Neural crest cell (in vitro differentiated cells): ENCODE results near the gene SMURF2. TPM values are rescaled to one million over a fixed set of nuclear protein-coding genes. Genes with fewer than 3 reads are reported as not detected.
A peak's percentile ranks its signal among the peaks of the same experiment; 100 is the strongest.

Experiments
- DNase-seq: peaks from one replicate; pipeline ENCODE4 v3.0.0; 2021; ENCODE audit warnings: low read depth, mixed read lengths, low spot score
- H3K27ac Mint-ChIP-seq: one replicate; pipeline ENCODE4 v1.8.0; 2021; ENCODE audit warnings: mild to moderate bottlenecking, mixed read lengths; ENCODE audit not compliant: unreplicated experiment
- H3K27me3 Mint-ChIP-seq: 2 replicates; pipeline ENCODE4 v1.8.0; 2021; ENCODE audit warnings: low read depth, mild to moderate bottlenecking, mixed read lengths
- H3K36me3 Mint-ChIP-seq: 2 replicates; pipeline ENCODE4 v1.8.0; 2021; ENCODE audit warnings: low read depth, mild to moderate bottlenecking, mixed read lengths
- H3K4me1 Mint-ChIP-seq: 2 replicates; pipeline ENCODE4 v1.8.0; 2021; ENCODE audit warnings: mixed read lengths
- H3K4me3 Mint-ChIP-seq: one replicate; pipeline ENCODE4 v1.8.0; 2021; ENCODE audit warnings: mild to moderate bottlenecking, mixed read lengths
- H3K9me3 Mint-ChIP-seq: 2 replicates; pipeline ENCODE4 v1.8.0; 2021; ENCODE audit warnings: mixed read lengths
- total RNA-seq: library from RNA; stranded (reverse); gene quantifications from 2 replicates; pipeline ENCODE4 v1.2.1, GENCODE V29; 2021
- TF ChIP-seq, protein P1 (sequence below): fragments of 200-600 bp; sonication (generic); conservative IDR thresholded peaks from 2 replicates; pipeline ENCODE4 v1.5.0; 2021; ENCODE audit warnings: antibody characterized with exemption, mild to moderate bottlenecking

Gene SMURF2
- total RNA-seq, 1 donor from 2014 or later, result 32.7 TPM

DNA sequence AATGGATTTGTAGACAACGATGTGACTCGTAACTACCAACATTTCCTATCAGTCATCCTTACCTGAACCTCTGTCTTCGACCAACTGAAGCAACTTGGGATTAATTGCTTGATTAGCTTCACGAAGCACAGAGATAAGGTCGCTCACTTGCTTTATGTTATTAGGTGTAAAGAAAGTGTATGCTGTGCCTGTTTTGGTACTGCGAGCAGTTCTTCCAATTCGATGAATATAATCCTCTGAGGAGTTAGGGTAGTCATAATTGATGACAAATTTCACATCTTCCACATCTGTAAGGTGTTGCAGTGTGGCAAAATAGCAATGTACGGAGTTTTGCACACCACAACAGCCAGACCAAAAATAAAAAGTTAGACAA is 161.6 kb downstream of the SMURF2 start:
- Mint-ChIP-seq H3K36me3 (peaks cover 49% of the 10 kb centered on the region), H3K27ac (no peak overlapping the region), H3K4me1 (peaks cover 76% of the 10 kb centered on the region), H3K27me3 (peaks cover 34% of the 10 kb centered on the region), H3K9me3 (no peaks in the 10 kb centered on the region), H3K4me3 (peak overlapping the region; percentile 38)
- DNase-seq, result no peak
- TF ChIP-seq, protein P1, sequence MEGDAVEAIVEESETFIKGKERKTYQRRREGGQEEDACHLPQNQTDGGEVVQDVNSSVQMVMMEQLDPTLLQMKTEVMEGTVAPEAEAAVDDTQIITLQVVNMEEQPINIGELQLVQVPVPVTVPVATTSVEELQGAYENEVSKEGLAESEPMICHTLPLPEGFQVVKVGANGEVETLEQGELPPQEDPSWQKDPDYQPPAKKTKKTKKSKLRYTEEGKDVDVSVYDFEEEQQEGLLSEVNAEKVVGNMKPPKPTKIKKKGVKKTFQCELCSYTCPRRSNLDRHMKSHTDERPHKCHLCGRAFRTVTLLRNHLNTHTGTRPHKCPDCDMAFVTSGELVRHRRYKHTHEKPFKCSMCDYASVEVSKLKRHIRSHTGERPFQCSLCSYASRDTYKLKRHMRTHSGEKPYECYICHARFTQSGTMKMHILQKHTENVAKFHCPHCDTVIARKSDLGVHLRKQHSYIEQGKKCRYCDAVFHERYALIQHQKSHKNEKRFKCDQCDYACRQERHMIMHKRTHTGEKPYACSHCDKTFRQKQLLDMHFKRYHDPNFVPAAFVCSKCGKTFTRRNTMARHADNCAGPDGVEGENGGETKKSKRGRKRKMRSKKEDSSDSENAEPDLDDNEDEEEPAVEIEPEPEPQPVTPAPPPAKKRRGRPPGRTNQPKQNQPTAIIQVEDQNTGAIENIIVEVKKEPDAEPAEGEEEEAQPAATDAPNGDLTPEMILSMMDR, result no peak

DNA sequence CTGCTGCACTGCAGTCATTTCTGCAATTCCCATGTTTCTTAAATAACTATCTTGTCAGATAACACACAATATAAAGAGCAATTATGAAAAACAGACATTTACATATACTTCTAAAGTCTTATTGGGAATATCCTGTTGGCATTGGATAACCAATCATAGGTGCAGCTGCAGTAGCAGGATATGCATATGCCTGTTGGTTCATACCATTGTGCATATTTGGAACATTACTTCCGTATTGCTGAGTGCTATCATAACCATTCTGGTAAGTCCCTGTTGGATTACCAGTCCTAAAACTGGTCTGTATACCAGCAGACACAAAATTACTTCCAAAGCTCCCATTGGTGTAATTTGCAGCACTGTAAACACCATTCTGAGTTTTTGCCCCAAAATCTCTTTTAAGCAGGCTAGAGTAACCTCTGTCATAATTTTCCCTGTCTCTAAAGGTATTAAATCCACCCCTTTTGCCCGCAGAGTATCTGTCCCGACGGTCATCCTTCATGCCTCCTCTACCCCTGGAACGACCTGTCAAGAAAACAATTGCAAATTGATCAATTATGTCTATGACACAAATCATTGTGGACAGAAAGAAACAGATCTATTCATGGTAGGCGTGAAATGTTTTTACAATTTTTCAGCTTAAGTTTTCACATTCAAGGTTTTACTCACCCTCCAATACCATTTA is 162.2 kb downstream of the SMURF2 start:
- no peak for DNase-seq
- Mint-ChIP-seq H3K27ac (no peak overlapping the region), H3K27me3 (peaks cover 29% of the 10 kb centered on the region), H3K4me1 (peaks cover 73% of the 10 kb centered on the region), H3K9me3 (no peaks in the 10 kb centered on the region), H3K4me3 (peak overlapping the region; percentile 38), H3K36me3 (peaks cover 45% of the 10 kb centered on the region)
- TF ChIP-seq, protein P1, result no peak

DNA sequence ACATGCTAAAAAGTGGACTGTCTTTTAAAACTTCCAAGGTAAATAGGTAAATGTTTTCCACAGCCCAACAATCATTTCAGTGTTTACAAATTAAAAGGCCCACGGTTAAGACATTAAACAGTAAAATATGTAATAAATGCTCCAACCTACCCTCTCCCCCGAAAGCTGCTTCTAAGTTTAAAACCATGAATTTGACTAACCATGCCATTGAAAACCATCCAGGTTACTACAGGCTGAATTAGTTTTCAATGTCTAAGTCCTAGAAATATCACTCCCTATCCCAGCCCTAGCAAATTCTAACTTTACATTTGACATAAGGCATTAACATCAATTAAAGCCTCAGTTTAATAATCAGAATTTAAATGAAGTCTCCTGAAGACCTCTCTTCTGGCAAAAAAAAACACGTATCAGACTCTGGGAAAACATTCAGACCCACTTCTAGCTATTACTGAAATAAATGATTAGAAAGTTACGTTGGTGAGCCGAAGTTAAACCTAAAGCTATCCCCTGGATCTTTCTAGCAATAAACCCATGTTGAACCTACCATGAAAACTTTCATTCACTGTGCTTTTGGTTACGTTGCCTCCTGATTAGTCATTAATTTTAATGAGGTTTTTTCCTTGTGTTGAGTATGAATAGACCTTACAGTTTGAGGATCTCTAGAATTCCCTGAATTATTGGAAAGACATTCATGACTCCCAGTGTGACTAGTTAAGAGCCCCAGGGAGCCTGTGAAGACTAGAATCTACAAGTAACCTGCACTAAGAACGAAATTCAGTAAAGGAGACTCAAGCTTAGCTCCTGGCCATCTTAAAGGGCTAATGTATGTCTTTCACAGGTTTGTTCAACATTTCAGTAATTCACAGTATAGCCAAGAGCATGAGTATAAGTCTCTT is 163.6 kb downstream of the SMURF2 start:
- TF ChIP-seq, protein P1, result no peak
- peaks cover 24% of the 10 kb centered on the region for H3K27me3 Mint-ChIP-seq
- H3K9me3 Mint-ChIP-seq, result no peaks in the 10 kb centered on the region
- H3K4me3 Mint-ChIP-seq, result peak overlapping the region; percentile 99
- peaks cover 37% of the 10 kb centered on the region for H3K36me3 Mint-ChIP-seq
- DNase-seq, result no peak
- no peak overlapping the region for H3K27ac Mint-ChIP-seq
- peaks cover 72% of the 10 kb centered on the region for H3K4me1 Mint-ChIP-seq

DNA sequence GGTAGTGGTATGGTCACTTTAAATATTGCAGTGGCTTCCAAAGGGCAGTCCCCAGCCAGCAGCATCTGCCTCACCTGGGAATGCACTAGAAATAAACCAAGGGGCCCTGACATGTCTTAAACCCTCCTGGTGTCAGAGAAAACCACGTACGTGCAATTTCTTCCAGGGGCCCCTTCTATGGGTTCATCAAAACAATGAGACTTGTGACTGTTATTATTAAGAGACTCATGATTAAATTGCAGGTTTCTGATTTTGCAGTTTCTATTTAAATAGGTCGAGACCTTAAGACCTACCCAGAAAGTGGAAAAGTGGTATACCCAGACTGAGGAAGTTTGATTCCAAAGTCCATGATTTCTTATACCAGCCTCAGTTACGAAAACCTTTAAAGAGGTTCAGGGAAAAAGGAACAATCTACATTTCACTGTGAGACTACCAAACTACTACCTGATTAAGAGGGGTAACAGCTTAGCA is 164.5 kb downstream of the SMURF2 start:
- no peak for DNase-seq
- Mint-ChIP-seq H3K27ac (peak overlapping the region; percentile 99), H3K36me3 (peaks cover 28% of the 10 kb centered on the region), H3K27me3 (peaks cover 22% of the 10 kb centered on the region), H3K4me1 (peaks cover 64% of the 10 kb centered on the region), H3K9me3 (no peaks in the 10 kb centered on the region), H3K4me3 (peak overlapping the region; percentile 99)
- TF ChIP-seq, protein P1, result no peak

DNA sequence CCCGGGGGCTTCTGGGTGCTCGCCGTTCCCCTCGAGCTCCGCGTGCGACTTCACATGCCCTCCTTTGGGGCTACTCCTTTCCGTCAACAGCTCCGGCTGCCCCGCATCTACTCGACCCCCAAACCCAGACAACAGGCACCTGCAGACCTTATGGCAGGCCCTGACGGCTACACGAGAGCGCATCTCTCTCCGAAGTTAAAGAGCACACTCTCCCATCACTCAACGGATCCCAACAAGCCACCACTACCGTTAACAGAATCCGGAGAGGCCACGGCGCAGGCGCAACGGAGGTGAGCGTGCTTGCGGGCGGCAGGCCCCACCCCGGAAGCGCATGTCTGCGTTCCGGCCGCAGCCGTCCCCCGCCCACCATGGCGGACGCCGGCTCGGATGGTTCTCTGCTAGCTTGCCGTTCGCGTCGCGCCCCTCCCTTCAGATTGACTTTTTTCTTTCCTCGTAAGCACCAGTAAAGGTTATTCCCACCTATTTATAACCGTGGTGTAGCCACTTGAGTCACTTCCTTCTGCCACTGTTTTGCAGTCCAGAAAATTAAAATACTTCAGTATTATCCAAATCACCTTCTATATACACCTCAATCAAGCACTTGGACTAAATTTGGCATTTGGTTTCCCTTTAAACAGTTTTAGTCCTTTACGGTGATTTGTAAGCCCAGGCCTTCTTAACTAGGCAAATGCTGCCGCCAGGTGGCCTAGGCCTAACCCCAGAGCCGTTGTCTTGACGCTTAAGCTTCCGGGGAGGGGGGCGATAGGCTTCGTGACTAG is 165.1 kb downstream of the SMURF2 start, which contains the start of gene POLG2:
TSS of gene POLG2 (minus strand) at position 269 of the 779 bp plus-strand sequence. CDS start at position 183, 86 bp downstream.
- Mint-ChIP-seq H3K27ac (peak within 1 kb of the TSS; percentile 99), H3K4me1 (peaks cover 58% of the 10 kb centered on the region), H3K4me3 (peak within 1 kb of the TSS; percentile 99), H3K36me3 (peaks cover 24% of the 10 kb centered on the region), H3K9me3 (no peaks in the 10 kb centered on the region), H3K27me3 (peaks cover 19% of the 10 kb centered on the region)
- peak; percentile 89 for DNase-seq
- TF ChIP-seq, protein P1, result peak; percentile 71
